GM10248 (cell line): ENCODE results near the gene KIF1C.

Source experiments
- CTCF ChIA-PET: fragments of 300-600 bp; sonication (Branson Sonifier 250); formaldehyde crosslinking; extraction: SDS; loops from one replicate; lab custom pipeline; 2021; ENCODE audit warnings: antibody characterized with exemption; lab: Yijun Ruan, JAX
- POLR2A ChIA-PET: fragments of 350-650 bp; sonication (Branson Sonifier 250); formaldehyde crosslinking; extraction: SDS; loops from one replicate; lab custom pipeline; 2020; ENCODE audit warnings: antibody characterized with exemption; lab: Yijun Ruan, JAX
- DNase-seq: peaks from one replicate; pipeline ENCODE4 v3.0.0; 2012; ENCODE audit errors: extremely low spot score
- CTCF ChIP-seq: IDR thresholded peaks from 2 replicates; pipeline ENCODE4 v1.5.1; 2012; ENCODE audit warnings: mild to moderate bottlenecking, low read depth; ENCODE audit errors: extremely low read depth, missing control alignments, control extremely low read depth

The KIF1C gene

DNA sequence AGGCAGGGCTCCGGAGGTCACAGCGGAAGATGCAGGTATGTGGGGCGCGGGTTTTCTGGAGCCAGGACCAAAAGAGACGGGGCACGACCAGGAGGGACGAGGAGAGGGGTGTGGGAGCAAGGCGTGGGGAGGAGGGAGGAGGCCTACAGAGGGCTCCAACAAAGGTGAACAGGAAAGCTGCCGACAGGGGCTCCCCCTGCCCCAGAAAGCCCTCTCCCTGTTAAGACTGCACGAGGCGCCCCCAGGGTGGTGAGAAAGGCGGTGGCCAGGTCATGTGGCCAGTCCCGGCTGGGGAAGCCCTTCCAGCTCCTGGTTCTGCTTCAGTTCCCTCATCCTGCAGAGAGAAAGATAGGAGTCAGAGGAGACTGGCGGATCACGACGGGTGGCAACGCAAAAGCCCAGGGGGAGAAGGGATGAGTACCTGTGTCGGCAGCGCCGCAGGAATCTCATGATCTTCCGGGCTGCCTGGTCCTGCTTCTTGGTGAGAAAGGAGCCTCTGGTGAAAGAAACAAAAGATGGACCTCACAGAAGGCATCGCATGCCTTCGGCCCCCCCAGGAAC lies 29.2 kb upstream of the KIF1C start:
- ChIA-PET CTCF (interaction anchor here (1.0 to 5.5 kb wide), 3 partner anchors 12 to 93 kb away, joined by 3 to 47 read pairs (median 9); partner anchors contain the start of gene CAMTA2), POLR2A (interaction anchor here (0.5 to 2.0 kb wide), 2 partner anchors 13 to 15 kb away, joined by 4 to 6 read pairs; no protein-coding TSS in a partner anchor)
- TF ChIP-seq CTCF, result no peak
- DNase-seq, result no peak

GRCh38 chr17:4969047-4969550 lies 28.7 kb upstream of the KIF1C start:
- ChIA-PET POLR2A (interaction anchor here (0.6 kb wide), 1 partner anchor 44 kb away, joined by 3 read pairs; no protein-coding TSS in a partner anchor), CTCF (interaction anchor here (1.0 to 5.5 kb wide), 3 partner anchors 11 to 93 kb away, joined by 3 to 47 read pairs (median 9); partner anchors contain the start of gene CAMTA2)
- DNase-seq, result no peak
- TF ChIP-seq CTCF, result no peak

DNA sequence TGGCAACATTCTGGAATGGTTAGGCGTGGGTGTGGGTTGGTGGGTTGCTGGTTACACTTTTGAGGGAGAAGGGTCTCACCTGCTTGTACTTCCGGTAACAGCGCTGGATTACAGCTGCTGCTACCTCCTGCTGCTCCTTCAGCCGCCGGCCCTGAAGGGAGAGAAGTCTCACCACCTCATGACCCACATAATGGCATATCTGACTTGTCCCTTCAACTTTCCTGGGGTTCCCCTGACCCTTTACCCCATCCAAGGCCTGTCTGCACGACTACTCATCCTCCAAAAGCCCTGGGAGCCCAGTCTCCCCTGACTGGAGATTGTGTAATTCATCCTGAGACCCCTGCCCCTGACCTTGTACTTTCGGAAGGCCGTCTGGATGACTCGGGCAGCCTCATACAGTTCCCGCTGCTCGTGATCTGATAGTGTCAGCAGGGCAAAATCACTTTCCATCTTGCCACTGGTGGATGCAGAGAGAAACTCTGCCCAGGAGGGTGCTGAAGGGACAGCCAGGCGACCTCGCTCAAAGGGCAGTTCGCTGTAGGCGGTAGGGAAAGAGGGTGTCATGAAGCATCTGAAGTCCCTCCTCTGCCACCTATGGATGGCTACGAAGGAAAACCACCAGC lies 28.1 kb upstream of the KIF1C start:
- no peak for DNase-seq
- ChIA-PET POLR2A (interaction anchor here (0.6 to 1.0 kb wide), 2 partner anchors 18 to 45 kb away, joined by 3 read pairs; no protein-coding TSS in a partner anchor), CTCF (interaction anchor here (1.0 to 5.5 kb wide), 8 partner anchors 10 to 92 kb away, joined by 3 to 47 read pairs (median 4); partner anchors contain the start of gene CAMTA2)
- no peak for TF ChIP-seq CTCF

- CTCF ChIA-PET, result interaction anchor here (1.2 to 5.5 kb wide), 9 partner anchors 10 to 92 kb away, joined by 3 to 47 read pairs (median 4); partner anchors contain the start of genes INCA1 and KIF1C
- no peak for DNase-seq
- no peak for TF ChIP-seq CTCF
- POLR2A ChIA-PET, result interaction anchor here (1.0 kb wide), 1 partner anchor 19 kb away, joined by 3 read pairs; no protein-coding TSS in a partner anchor
Observed at GRCh38 chr17:4970273-4970672, 27.5 kb upstream of the KIF1C start.

DNA sequence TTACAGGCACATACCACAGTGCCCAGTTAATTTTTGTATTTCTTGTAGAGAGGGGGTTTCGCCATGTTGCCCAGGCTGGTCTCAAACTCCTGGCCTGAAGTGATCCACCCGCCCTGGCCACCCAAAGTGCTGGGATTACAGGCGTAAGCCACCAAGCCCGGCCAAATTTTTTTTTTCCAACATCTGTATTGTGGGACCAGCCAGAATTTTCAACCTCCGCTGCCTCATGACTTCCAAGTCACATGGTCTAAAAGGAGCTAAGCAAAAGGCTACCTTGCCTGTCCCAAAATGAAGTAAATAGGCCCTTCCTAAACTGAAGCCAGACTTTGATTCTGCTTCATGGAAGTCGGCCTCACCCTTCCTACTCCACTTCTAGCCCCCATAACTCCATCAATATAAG lies 25.9 kb upstream of the KIF1C start:
- POLR2A ChIA-PET, result no interaction called here
- no peak for DNase-seq
- CTCF ChIA-PET, result interaction anchor here (1.0 to 5.5 kb wide), 5 partner anchors 8 to 17 kb away, joined by 3 to 47 read pairs (median 6); no protein-coding TSS in a partner anchor
- no peak for TF ChIP-seq CTCF

DNA sequence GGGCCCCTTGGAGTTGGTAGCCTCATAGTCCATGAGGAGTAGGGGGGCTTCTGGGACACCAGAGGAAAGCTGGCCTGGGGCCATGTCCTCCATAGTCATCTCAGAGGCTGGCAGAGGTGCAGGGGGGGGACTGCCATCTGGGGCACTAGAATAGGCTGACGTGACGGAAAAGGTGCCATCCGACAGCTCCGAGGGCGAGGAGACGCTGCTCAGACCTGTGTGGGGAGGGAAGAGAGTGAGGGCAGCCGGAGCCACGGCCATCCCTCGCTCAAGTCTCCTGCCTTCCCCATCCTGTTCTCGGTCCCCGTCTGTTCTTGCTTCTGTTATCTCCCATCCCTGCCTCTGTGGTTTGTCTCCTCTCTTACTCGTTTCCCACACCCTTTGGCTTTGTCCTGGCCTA lies 25.4 kb upstream of the KIF1C start:
- no peak for TF ChIP-seq CTCF
- ChIA-PET POLR2A (no interaction called here), CTCF (interaction anchor here (1.1 to 5.5 kb wide), 3 partner anchors 8 to 16 kb away, joined by 3 to 47 read pairs (median 7); no protein-coding TSS in a partner anchor)
- DNase-seq, result no peak
